Esophagus muscularis mucosa (tissue), 4 donors: Measurements from ENCODE around the gene TOLLIP. TPM values are rescaled to one million over a fixed set of nuclear protein-coding genes. Genes with fewer than 3 reads are reported as not detected.

Source experiments
- DNase-seq: peaks from one replicate; pipeline ENCODE4 v3.0.0-alpha.2; 2017; ENCODE audit errors: extremely low spot score
- H3K27ac ChIP-seq, 4 donors: fragments of 200-600 bp; sonication (generic); replicated peaks in 1 of 4; 1 replicate in 3 of 4; 2 replicates in 1 of 4; pipeline ENCODE4 v1.5.1; 2016 to 2019; ENCODE audit warnings: mild to moderate bottlenecking in 1 of 4
- H3K27me3 ChIP-seq, 4 donors: fragments of 200-600 bp; sonication (generic); one replicate each; pipeline versions ENCODE4 v1.5.1 to v1.6.0; 2016 to 2019
- H3K36me3 ChIP-seq, 4 donors: fragments of 200-600 bp; sonication (generic); one replicate each; pipeline ENCODE4 v1.5.1; 2016 to 2019
- H3K4me1 ChIP-seq, 4 donors: fragments of 200-600 bp; sonication (generic); one replicate each; pipeline ENCODE4 v1.5.1; 2016 to 2019
- H3K4me3 ChIP-seq, 4 donors: fragments of 200-600 bp; sonication (generic); 1 replicate in 2 of 4; 2 replicates in 2 of 4; pipeline ENCODE4 v1.5.1; 2016 to 2019; ENCODE audit warnings: mild to moderate bottlenecking in 4 of 4, moderate library complexity in 1 of 4
- H3K9me3 ChIP-seq, 4 donors: fragments of 200-600 bp; sonication (generic); 1 replicate in 3 of 4; 2 replicates in 1 of 4; pipeline ENCODE4 v1.5.1; 2016 to 2019
- CTCF ChIP-seq, 3 experiments: fragments of 200-600 bp in 2 of 3; fragments of 450-650 bp in 1 of 3; sonication (generic) in 2 of 3; IDR thresholded peaks; one replicate each; pipeline ENCODE4 v1.5.1; 2017 to 2019; ENCODE audit warnings: antibody characterized with exemption in 3 of 3, mild to moderate bottlenecking in 2 of 3, moderate library complexity in 1 of 3
- EP300 ChIP-seq: sonication (generic); formaldehyde crosslinking; IDR thresholded peaks from one replicate; pipeline ENCODE4 v1.6.1; 2017; ENCODE audit warnings: antibody characterized with exemption
- POLR2A ChIP-seq: fragments of 450-650 bp; IDR thresholded peaks from one replicate; pipeline ENCODE4 v1.6.1; 2017; ENCODE audit warnings: antibody characterized with exemption, moderate library complexity, mild to moderate bottlenecking, low read depth
- POLR2AphosphoS5 ChIP-seq, 2 donors: sonication (generic); formaldehyde crosslinking; IDR thresholded peaks; one replicate each; pipeline ENCODE4 v1.6.1; 2017; ENCODE audit warnings: antibody characterized with exemption in 2 of 2
- WGBS: methylation state at CpG from one replicate; pipeline ENCODE4 v1.1.5; 2018; 5-methylcytosine and 5-hydroxymethylcytosine counted together
- intact Hi-C: fragments of 100-400 bp; cut with DNase I; formaldehyde crosslinking; loops from one replicate; pipeline ENCODE4 v1.15.1; 2023
- total RNA-seq, 4 donors: library from RNA; depleted of rRNA; stranded (reverse); fragments of >200 nt; gene quantifications; one replicate each; pipeline versions ENCODE4 v1.1.0 to v1.2.1, GENCODE V29; 2016

Gene TOLLIP
- total RNA-seq, 4 donors from 2014 or later = 33.2 to 71.6 (median 58.6) TPM

DNA sequence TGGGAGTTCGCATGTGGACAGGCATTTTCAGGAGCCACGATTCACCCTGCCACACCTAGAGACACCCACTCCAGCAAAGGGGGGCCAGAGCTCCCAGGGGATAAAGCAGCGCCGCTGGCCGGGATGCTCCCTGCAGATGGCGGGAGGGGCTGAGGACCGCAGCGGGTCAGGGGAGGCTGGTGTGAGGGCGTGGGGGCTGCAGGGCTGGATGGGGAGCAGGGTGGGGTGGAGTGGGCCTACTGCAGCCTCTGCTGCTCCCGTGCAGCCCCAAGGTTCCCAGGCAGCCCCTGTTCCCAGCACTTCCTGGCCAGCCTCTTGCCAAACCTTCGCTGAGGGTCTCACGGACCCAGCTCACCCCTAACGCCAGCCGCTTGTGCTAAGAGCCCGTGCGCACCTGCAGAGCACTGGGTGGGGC, 73.5 kb downstream of the TOLLIP start:
- intact Hi-C loops = no loop called here
- Histone ChIP-seq H3K4me3 (no peak overlapping the region), H3K27me3 (peaks cover 0 to 26% (median 0%) of the 10 kb centered on the region in 4 donors), H3K4me1 (no peaks in the 10 kb centered on the region), H3K27ac (no peak overlapping the region), H3K36me3 (no peaks in the 10 kb centered on the region), H3K9me3 (no peaks in the 10 kb centered on the region)
- WGBS = 73% methylated on average over 13 of the region's 16 CpGs
- TF ChIP-seq EP300 (no peak), POLR2AphosphoS5 (IDR thresholded peaks at IDR 0.05) (no peak), POLR2A (no peak), CTCF (IDR thresholded peaks at IDR 0.05) (no peak)
- DNase-seq = no peak

GRCh38 chr11:1235306-1235900, 74.0 kb downstream of the TOLLIP start:
- TF ChIP-seq POLR2A = no peak
- no peak for TF ChIP-seq CTCF (IDR thresholded peaks at IDR 0.05)

GRCh38 chr11:1234771-1235305, 74.6 kb downstream of the TOLLIP start:
- TF ChIP-seq POLR2A (no peak), CTCF (IDR thresholded peaks at IDR 0.05) (no peak)
- DNase-seq = no peak
- intact Hi-C loops = no loop called here
- no peak overlapping the region for H3K4me3 ChIP-seq
- no peaks in the 10 kb centered on the region for H3K36me3 ChIP-seq
- no peaks in the 10 kb centered on the region for H3K9me3 ChIP-seq
- no peaks in the 10 kb centered on the region for H3K4me1 ChIP-seq
- no CpG with 5 or more reads among the region's 23 CpGs for whole genome bisulfite sequencing
- H3K27me3 ChIP-seq = peaks cover 0 to 37% (median 0%) of the 10 kb centered on the region in 4 donors
- H3K27ac ChIP-seq = no peak overlapping the region

More at GRCh38 chr11:1235306-1235900, 74.0 kb downstream of the TOLLIP start:
- intact Hi-C loops = no loop called here
- Histone ChIP-seq H3K27me3 (peaks cover 0 to 31% (median 0%) of the 10 kb centered on the region in 4 donors), H3K4me3 (no peak overlapping the region), H3K27ac (no peak overlapping the region), H3K9me3 (no peaks in the 10 kb centered on the region), H3K4me1 (no peaks in the 10 kb centered on the region), H3K36me3 (no peaks in the 10 kb centered on the region)
- no peak for DNase-seq
- 76% methylated on average over 17 of the region's 23 CpGs for WGBS

- intact Hi-C loops = no loop called here
- 65% methylated on average over 11 of the region's 22 CpGs for WGBS
- Histone ChIP-seq H3K9me3 (no peaks in the 10 kb centered on the region), H3K36me3 (no peaks in the 10 kb centered on the region), H3K4me1 (no peaks in the 10 kb centered on the region), H3K27ac (no peak overlapping the region), H3K27me3 (peaks cover 0 to 44% (median 0%) of the 10 kb centered on the region in 4 donors), H3K4me3 (no peak overlapping the region)
- TF ChIP-seq CTCF (IDR thresholded peaks at IDR 0.05) = no peak
- no peak for TF ChIP-seq POLR2AphosphoS5 (IDR thresholded peaks at IDR 0.05)
- no peak for TF ChIP-seq EP300
- TF ChIP-seq POLR2A = no peak
- DNase-seq = no peak
These were observed 75.2 kb downstream of the TOLLIP start for GRCh38 chr11:1234054-1234720.
